ENCODE data around the gene CAMK1. TPM values are rescaled to one million over a fixed set of nuclear protein-coding genes. Genes with fewer than 3 reads are reported as not detected.

Gene CAMK1
- polyA plus RNA-seq, 1 donor (not counting 4 experiments of a cell fraction or from before 2014, with no cell fraction given), result 2.3 TPM

DNA sequence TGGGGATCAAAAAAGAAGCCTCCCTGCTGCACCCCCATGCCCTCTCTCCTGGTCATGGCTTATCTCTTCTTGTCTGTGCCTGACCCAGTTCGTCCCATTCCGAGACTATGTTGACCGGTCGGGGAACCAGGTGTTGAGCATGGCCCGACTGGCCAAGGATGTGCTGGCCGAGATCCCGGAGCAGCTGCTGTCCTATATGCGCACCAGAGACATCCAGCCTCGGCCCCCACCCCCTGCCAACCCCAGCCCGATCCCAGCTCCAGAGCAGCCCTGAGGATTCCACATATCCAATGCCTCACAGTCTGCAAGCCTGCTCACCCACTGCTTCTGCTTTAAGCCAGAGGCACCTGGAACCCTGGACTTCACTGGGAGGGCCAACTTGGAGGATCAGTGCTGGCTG, 40.3 kb downstream of the CAMK1 start:
- Histone ChIP-seq H2AFZ (ENCODE audit: control insufficient read depth, low read length) (no peak overlapping the region), H3K9ac (ENCODE audit: control insufficient read depth, extremely low read depth, insufficient read depth, low read length) (no peak overlapping the region), H3K27ac (ENCODE audit: control insufficient read depth, insufficient read depth, low read length) (no peak overlapping the region), H3K4me1 (ENCODE audit: control insufficient read depth, extremely low read depth, insufficient read depth, low read length) (peaks cover 15% of the 10 kb centered on the region), H3K27me3 (ENCODE audit: control insufficient read depth, extremely low read depth, insufficient read depth, low read length) (no peaks in the 10 kb centered on the region), H3K4me3 (ENCODE audit: control insufficient read depth in 2 of 3, extremely low read depth in 1 of 3, insufficient read depth in 2 of 3, low read depth in 1 of 3, low read length in 3 of 3) (no peak overlapping the region), H3K36me3 (ENCODE audit: control insufficient read depth in 2 of 2, extremely low read depth in 1 of 2, insufficient read depth in 2 of 2, low read length in 2 of 2) (peaks cover 3 to 5% of the 10 kb centered on the region in 2 experiments), H3K9me1 (ENCODE audit: control insufficient read depth, extremely low read depth, insufficient read depth, low read length) (no peaks in the 10 kb centered on the region), H3K79me2 (ENCODE audit: control insufficient read depth, insufficient read depth, low read length) (peaks cover 28% of the 10 kb centered on the region), H3K4me2 (ENCODE audit: control insufficient read depth, extremely low read depth, insufficient read depth, low read depth, low read length) (no peak overlapping the region), H3K9me3 (ENCODE audit: control insufficient read depth, low read depth, low read length) (no peaks in the 10 kb centered on the region), H4K20me1 (ENCODE audit: control insufficient read depth, extremely low read depth, insufficient read depth, low read length) (peaks cover 6% of the 10 kb centered on the region)
- TF ChIP-seq, protein P1, sequence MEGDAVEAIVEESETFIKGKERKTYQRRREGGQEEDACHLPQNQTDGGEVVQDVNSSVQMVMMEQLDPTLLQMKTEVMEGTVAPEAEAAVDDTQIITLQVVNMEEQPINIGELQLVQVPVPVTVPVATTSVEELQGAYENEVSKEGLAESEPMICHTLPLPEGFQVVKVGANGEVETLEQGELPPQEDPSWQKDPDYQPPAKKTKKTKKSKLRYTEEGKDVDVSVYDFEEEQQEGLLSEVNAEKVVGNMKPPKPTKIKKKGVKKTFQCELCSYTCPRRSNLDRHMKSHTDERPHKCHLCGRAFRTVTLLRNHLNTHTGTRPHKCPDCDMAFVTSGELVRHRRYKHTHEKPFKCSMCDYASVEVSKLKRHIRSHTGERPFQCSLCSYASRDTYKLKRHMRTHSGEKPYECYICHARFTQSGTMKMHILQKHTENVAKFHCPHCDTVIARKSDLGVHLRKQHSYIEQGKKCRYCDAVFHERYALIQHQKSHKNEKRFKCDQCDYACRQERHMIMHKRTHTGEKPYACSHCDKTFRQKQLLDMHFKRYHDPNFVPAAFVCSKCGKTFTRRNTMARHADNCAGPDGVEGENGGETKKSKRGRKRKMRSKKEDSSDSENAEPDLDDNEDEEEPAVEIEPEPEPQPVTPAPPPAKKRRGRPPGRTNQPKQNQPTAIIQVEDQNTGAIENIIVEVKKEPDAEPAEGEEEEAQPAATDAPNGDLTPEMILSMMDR (optimal IDR thresholded peaks at IDR 0.05 in 1 of 3, IDR thresholded peaks at IDR 0.05 in 1 of 3, conservative IDR thresholded peaks at IDR 0.05 in 1 of 3; ENCODE audit: extremely low read depth in 1 of 3, insufficient read depth in 2 of 3, low read length in 3 of 3), result no peak
- TF ChIP-seq EZH2 (IDR thresholded peaks at IDR 0.05; ENCODE audit: low read length), result no peak
- DNase-seq (ENCODE audit: low read depth, low spot score) (no peak), FAIRE-seq (no peak)
- dilution Hi-C loops (cut with MboI; ENCODE audit: extremely low pct_ligation_motif_present, low sequenced_read_pairs), result no loop called here

DNA sequence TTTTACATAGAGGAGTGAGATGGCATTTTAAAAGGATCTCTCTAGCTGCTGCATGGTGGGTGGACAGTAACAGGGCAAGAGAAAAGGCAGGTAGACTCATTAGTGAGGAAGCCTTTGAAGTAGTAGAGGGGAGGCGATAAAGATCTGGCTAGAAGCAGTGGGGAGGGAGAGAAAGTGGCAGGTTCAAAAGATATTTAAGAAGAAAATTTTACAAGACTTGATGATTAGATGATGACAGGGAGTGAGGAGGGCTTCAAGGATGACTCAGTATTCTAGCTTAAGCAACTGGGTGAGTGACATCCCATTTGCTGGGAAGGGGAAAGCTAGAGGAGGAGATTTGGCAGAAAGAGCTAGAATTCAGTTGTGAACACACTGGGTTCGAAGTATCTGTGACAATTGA, 42.0 kb downstream of the CAMK1 start:
- H4K20me1 ChIP-seq (ENCODE audit: control insufficient read depth, extremely low read depth, insufficient read depth, low read length), result peaks cover 3% of the 10 kb centered on the region
- no peak overlapping the region for H3K4me3 ChIP-seq (ENCODE audit: control insufficient read depth in 2 of 3, extremely low read depth in 1 of 3, insufficient read depth in 2 of 3, low read depth in 1 of 3, low read length in 3 of 3)
- no peaks in the 10 kb centered on the region for H3K36me3 ChIP-seq (ENCODE audit: control insufficient read depth in 2 of 2, extremely low read depth in 1 of 2, insufficient read depth in 2 of 2, low read length in 2 of 2)
- dilution Hi-C loops (cut with MboI; ENCODE audit: extremely low pct_ligation_motif_present, low sequenced_read_pairs), result no loop called here
- no peaks in the 10 kb centered on the region for H3K27me3 ChIP-seq (ENCODE audit: control insufficient read depth, extremely low read depth, insufficient read depth, low read length)
- no peaks in the 10 kb centered on the region for H3K9me1 ChIP-seq (ENCODE audit: control insufficient read depth, extremely low read depth, insufficient read depth, low read length)
- peaks cover 11% of the 10 kb centered on the region for H3K79me2 ChIP-seq (ENCODE audit: control insufficient read depth, insufficient read depth, low read length)
- TF ChIP-seq, protein P1 (optimal IDR thresholded peaks at IDR 0.05 in 1 of 3, IDR thresholded peaks at IDR 0.05 in 1 of 3, conservative IDR thresholded peaks at IDR 0.05 in 1 of 3; ENCODE audit: extremely low read depth in 1 of 3, insufficient read depth in 2 of 3, low read length in 3 of 3), result no peak
- no peak for TF ChIP-seq EZH2 (IDR thresholded peaks at IDR 0.05; ENCODE audit: low read length)
- DNase-seq (ENCODE audit: low read depth, low spot score), result no peak
- H3K4me1 ChIP-seq (ENCODE audit: control insufficient read depth, extremely low read depth, insufficient read depth, low read length), result peaks cover 8% of the 10 kb centered on the region
- H3K4me2 ChIP-seq (ENCODE audit: control insufficient read depth, extremely low read depth, insufficient read depth, low read depth, low read length), result no peak overlapping the region
- no peak overlapping the region for H2AFZ ChIP-seq (ENCODE audit: control insufficient read depth, low read length)
- no peak for FAIRE-seq
- no peaks in the 10 kb centered on the region for H3K9me3 ChIP-seq (ENCODE audit: control insufficient read depth, low read depth, low read length)
- H3K9ac ChIP-seq (ENCODE audit: control insufficient read depth, extremely low read depth, insufficient read depth, low read length), result no peak overlapping the region
- H3K27ac ChIP-seq (ENCODE audit: control insufficient read depth, insufficient read depth, low read length), result no peak overlapping the region
